ENCODE results near the gene SCNN1B.
"Not testable (repeated sequence)": the region's sequence is repeated elsewhere in the genome, so short reads cannot be mapped to it uniquely, and the experiment has no call there.

The SCNN1B gene

DNA sequence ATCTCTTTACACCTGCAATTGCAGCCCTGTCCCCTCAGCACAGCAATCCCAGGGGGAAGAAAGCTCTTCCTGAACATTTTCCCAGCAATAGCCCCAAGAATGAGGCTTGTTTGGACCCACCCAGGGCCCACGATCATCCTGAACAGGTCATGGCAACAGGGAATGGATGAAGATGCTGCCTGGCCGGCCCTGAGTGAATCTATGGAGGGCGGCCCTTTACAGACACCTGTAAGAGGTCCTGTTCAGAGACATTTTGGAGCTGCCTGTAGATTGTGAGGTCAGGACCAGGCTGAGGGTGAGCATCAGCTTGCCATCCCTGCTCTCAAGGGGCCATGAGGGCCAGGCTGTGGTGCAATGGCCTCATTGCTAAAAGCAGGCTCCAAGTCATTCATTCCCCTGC lies 81.8 kb downstream of the SCNN1B start:
- no peak for DNase-seq

DNA sequence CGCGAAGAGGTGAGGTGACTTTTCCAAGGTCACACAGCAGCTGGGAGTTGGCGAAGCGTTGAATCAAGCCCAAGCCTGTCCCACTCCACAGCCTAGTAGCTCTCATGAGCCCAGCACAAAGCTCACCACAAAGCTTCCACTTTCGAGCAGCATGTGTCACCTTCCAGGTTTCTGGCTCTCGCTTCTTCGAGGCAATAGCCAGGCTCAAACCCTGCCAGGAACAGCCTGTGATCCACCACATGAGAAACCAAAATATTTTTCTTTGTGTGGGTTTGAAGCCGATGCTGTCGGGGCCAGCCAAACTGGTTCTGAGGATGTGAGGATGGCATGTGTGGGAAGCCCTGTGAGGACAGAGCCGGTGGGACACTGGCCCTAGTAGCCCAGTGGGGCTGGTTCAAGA lies 82.8 kb downstream of the SCNN1B start:
- no peak for DNase-seq

DNA sequence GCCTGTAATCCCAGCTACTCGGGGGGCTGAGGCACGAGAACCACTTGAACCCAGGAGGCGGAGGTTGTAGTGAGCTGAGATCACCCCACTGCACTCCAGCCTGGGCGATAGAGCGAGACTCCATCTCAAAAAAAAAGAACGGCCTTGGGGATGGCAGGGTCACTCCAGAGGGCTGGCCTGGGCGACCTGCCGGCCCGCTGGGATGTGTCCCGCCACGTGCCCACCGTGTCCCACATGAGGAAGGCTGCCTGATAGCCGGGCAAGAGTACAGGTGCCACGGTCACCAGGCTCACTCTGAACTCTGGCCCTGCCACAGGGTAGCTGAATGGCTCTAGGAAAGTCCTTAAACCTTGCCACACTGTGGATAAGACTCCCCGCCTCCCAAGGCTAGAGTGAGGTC lies 83.3 kb downstream of the SCNN1B start:
- no peak for DNase-seq

DNA sequence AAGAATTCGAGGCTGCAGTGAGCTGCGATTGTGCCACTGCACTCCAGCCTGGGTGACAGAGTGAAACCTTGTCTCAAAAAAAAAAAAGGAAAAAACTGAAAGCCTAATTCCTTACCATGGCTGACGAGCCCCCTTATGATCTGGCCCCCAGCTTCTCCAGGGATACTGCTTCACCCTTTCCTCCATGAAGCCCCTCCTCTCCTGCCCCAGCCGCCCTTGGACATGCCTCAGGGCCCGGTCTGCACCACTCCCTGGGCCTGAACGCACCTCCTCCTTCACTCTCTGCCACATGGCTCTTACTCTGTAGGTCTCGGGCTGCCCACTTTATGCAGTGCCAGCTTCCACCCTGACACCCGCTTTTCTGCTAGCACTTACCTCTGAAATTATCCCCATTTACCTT lies 85.6 kb downstream of the SCNN1B start:
- DNase-seq: no peak

DNA sequence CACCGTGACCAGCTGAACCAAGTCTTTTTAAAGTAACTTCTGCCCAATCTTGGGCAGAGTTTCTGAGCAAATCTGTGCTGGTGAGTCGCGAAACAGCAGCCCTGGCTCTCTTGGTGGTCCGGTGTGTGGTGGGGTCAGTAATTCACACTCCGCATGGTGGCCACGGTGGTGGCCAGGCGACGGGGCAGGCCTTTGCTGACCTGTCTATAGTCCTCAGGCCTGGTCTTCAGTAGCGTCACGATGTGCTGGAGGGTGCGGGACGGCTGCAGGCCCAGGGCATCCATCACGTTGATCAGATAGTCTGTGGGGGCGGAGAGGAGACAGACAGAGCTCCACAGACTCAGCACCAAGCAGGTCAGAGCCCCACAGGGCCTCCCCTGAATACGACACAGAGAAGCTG lies 86.7 kb downstream of the SCNN1B start:
- no peak for DNase-seq

DNA sequence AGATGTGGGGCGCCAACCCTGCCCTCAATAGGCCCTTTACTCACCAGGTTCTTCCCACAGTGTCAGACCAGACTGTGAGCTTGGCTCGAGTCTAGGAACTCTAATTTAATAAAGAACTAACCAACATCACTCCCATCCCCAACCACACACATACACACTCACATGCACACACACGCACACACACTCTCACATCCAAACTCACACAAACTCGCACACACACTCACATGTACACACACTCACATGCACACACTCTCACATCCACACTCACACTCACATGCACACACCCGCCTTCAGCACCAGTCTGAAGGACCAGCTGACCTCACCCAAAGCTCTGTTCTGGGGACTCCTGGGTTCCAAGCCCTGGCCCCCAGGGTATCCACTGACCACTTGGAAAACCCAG lies 87.1 kb downstream of the SCNN1B start:
- no peak for DNase-seq

DNA sequence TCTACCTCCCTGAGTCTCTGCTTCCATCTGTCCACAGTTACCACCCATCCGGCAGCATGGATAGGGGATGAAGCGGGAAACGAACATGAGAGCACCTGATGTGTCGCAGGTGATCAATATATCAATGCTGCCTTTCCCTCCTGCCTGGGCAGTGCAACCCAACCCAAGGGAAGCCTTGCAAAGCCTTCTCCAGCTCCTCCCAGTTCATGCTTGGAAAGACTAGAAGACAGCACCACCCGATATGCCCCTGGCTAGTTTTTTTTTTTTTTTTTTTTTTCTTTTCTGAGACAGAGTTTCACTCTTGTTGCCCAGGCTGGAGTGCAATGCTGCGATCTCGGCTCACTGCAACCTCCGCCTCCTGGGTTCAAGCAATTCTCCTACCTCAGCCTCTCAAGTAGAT lies 87.8 kb downstream of the SCNN1B start:
- not testable (repeated sequence) for DNase-seq

DNA sequence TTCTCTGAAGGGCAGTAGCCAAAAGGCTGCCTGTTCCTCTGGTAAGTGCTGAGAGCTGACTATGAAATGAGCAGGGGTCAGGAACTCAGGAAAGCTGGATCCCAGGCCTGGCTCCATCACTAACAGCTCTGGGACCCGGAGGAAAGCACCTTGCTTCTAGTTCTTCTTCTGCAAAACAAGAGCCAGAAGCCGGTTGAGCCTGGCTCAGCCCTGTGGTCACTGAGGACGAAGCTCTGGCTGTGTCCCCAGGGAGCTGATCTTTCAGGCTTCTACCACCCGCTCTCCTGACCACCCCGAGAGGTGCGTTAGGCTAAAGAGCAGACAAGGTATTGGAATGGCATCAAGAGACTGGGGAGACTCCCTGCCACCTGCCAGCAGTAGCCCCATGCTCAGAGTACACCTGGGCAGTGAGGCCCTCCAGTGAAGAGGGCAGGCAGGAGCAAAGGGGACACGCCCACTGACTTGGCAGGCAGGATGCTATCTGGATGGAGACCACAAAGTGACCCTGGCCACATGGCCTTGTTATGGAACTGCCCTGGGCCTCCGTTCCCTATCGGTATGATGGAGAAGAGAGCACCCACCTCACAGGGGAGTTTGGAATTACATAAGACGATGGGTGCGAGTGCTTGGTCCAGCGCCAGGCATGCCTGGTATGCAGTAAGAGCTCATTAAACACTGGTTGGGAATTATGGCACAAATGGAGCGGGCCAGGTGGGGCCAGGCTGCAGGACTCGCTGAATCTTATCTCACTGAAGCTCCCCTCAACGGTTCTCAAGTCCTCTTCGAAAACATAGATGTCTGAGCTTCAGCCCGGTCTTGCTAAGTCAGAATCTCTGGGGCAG lies 89.5 kb downstream of the SCNN1B start:
- DNase-seq: no peak

DNA sequence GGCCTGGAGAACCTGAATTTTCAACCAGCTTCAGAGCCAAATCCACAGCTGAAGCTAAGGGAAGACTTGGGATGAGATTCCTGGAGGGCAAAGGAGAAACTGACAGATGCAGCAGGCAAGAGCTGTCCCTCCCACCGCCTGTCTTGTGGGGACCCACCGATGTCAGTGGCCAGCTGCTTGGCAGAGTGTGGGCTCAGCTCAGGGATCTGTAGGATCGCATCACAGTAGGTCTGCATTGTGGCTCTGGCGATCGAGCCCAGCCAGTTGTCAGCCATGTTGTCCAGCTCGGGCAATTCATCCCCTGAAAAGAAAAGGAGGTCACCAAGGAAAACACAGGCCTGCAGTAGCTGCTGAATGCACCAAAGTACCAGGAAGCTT lies 90.1 kb downstream of the SCNN1B start:
- no peak for DNase-seq

DNA sequence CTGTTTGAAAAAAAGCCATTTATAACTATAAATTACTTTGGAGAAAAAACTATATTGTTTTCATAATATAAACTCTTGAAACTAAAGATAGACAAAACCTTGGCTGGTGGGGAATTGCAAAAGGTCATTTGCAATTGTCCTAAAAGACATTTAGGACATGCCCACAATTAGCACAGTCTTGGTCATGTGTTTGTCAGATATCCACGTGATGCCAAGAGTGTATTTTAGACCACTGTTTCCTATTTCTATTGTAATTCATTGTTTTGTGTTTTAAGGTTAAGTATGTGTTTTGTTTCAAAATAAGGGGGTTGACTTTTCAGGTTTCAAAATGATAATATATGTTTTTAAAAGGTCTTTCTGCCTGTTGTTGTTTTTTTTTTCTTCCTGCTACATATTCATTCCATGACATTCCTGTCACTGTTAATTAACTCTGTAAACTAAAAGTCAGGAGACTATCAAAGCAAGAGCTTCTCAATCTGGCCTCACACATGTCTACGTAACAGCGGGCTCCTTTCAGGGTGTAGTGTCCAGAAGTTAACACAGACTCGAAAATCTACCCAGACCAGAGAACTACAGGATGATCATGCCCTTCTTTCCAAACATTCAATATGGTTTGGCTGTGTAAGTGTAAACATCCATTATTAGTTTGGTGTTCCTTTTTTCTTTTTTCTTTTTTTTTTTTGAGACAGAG lies 92.2 kb downstream of the SCNN1B start:
- DNase-seq: no peak

DNA sequence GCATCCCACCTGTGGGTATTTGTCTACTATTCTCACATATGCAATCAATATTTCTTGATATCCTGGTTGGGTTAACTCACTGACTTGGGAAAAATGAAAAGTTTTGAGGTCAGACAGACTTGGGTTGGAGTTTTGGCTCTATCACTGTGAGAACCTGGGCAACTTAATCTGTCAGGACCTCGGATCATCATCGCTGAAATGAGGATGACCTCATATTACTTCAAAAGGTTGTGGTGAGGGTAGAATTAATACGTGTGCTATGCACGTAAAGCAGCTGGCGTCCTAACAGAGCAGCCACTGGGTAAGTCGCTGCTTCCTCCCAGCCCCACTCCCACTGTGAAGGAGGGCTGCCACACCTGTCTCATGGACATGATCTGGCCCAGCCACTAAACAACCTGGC lies 93.6 kb downstream of the SCNN1B start:
- DNase-seq: no peak

DNA sequence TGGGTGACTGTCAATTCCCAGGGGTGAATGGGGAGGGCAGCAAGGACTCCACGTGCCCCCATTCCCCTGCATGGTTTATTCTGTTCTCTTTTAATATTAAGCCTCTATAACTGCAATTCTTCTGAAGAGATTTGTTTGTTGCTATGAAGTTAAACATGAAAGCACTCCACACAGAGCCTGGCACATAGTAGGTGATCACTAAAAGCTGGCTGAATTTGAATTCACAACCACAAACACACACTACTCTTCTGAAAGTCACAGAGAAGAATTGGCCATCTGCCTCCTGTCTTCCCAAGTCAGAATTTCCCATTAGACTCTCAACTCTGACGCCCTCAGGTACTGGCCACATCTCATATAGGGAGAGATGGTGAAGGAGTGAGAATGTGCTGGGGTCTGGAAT lies 95.4 kb downstream of the SCNN1B start:
- no peak for DNase-seq

DNA sequence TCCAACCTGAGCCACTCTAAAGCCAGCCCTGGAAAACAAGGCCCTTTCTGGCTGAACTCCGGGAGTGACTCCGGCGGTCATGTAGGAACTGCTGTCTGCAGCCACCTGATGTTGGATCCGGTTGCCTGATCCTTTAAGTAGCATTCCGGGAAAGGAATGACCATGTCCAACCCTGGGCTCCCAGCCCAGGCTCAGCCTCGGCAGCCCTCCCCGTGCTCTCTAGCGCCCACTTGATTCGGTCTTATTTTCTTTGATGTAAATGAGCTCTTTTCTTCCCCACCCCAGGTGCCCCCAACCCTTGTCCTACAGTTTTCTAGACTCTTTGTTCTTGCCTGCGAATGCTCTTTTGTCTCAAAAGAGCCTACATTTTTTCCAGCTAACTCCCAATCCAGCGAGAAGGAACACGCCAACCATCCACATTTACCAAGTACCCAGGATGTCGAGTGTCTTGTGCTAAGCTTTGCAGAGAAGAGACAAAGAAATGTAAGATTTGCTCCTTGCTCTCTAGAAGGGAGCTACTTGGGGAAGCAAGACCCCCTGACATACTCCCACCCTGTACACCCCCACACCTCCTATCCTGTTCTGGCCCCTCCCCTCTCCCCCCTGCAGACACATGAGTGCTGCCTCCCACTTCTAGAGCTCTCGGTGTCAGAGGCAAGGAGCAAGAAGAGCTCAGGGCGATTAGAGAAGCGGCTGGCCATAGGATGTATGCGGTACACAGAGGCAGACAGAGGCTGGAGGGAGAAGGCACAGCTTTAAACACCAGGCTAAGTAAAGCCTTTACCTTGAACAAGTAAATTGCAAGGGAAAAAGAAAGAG lies 97.1 kb downstream of the SCNN1B start:
- no peak for DNase-seq

DNA sequence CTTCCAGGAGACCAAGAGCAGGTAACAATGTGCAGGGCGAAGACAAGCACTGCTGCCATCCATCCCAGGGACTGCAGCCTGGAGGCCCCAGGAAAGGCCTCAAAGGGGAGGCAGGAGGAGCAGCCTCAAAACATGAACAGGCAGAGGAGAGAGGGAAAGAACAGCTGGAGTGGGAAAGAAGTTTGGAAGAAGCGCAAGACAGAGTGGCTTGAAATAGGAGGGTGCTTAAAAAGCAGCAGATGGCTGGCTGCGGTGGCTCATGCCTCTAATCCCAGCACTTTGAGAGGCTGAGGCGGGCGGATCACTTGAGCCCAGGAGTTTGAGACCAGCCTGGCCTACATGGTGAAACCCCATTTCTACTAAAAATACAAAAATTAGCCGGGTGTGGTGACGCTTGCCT lies 98.3 kb downstream of the SCNN1B start:
- DNase-seq: not testable (repeated sequence)

DNA sequence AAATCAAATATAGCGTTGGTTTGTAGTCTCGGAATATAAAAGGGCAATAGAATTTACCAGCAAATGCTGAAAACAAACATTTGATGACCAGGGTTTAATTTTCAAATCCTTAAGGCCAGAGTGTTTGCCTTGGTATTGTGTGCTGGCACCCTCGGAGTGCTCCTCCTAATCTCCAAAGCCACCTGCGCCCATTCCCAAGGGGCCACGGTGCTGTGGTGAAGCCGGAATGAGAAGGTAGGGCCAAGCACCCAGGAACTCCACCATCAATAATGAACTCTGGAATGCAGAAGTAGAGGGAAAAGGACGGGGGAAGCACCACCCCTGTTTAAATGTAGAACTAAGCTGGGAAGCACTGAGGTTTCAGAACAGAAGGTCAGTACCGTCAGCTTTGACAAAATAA lies 99.0 kb downstream of the SCNN1B start:
- no peak for DNase-seq

DNA sequence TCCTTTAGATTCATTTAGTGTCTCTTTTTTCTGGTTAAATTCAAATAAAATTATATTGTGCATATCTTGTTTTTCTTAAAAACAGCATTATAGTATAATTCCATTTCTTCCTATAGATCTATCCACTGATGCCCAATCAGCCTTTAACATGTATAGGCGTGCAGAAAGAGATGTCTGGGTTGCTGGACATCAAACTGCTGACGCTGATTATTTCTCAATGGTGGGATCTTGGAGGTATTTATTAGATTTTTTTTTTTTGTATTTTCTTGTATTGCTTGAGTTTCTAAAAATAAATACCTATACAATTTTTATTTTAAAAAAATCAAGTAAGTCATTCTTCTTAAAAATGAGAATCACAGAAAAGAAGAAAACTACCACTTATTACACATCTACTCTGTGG lies 100.0 kb downstream of the SCNN1B start:
- no peak for DNase-seq

DNA sequence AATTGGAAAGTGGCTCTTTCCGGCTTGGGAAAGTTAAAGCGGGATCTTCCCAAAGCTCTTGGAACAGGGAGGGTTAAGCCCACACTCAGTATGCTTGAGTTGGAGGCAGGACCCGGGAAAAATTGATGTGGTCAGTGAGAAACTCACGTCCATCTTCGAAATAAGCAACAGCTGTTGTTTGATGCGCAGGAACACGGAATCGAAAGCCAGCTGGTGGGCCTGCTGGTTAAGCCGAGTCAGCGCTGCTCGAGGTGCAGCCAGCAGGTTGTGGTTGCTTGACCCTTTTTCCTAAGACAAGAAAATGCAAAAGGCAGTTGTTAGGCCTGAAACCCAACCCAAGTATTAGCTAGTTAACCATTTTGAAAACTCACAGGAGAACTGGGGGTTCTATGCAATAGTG lies 101.4 kb downstream of the SCNN1B start:
- DNase-seq: no peak

DNA sequence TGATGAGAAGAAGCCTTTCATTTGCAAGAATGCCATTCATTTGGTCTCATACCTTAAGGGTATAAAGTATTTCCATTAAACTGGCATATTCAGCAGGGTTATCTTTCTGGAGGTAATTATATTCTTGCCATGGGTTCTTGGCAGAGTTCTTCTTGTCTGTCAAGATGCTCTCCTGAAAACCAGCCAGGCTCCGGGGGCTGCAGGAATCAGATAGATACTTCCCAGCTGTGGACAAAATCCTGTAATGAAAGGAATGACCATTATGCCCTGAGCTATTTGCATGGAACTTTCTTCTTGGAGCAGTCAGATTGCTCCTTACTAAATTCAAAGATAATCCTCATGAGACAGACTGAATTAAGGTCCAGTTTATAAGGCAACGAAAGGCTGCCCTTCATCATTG lies 103.9 kb downstream of the SCNN1B start:
- DNase-seq: no peak

DNA sequence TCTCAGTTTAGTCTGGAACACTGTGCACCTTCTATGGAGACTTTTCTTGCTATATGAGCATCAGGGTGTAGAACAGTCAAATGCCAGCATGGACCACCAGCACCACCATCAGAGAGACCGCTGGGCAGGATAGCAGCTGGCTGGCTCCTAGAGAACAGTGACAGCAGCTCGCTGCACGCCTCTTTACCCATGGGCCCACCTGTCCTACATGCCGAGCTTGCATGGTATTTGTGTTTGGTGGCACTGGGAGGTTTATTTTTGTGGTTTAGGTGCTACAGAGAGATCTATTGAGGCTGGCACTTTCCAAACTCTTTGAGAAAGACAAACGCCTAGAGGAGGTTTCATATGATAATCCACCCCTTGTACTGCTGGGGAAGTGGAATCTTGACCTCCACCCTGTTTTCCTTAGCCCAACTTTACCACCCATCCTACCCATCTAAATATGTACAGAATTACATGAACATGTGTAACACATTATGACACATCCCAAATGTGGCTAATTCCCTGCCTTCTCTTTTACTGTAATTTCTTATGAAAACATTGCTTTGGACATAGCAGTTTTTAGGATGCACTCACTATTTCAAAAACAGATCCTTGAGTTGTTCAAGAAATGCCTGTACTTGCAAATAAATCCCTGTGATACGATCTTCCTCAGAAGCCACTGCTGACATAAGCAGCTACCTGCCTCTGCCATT lies 104.6 kb downstream of the SCNN1B start:
- no peak for DNase-seq

DNA sequence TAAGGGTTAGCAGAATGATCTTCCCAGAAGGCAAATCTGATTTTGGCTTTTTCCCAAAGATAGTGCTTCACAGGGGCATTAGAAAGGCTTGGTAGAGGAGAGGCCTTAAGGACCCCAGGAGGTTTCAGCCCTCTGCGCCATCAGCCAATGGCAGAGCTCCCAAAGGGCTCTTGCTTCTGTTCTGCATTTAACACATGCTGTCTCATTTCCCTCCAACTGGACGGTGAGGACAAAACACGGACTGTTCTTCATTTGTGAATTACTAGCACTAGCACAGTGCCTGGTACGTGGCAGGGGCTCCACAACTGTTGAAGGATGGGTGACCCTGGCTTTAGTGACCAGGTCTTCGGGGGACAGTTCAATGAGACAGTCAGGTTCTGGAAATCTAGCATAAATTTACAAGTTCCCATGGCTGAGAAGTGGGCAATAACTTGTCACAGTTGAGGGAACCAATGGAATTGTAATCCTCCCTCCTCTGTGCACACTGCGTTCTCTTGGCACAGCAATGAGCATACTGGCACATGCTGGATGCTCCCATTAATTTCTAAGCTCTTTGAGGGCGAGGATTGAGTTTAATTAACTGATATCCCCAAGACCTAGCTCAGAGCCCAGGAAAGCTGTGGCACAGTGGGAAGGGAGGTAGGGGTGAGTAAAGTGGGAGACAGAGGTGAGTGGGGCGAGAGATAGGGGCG lies 105.5 kb downstream of the SCNN1B start:
- no peak for DNase-seq

DNA sequence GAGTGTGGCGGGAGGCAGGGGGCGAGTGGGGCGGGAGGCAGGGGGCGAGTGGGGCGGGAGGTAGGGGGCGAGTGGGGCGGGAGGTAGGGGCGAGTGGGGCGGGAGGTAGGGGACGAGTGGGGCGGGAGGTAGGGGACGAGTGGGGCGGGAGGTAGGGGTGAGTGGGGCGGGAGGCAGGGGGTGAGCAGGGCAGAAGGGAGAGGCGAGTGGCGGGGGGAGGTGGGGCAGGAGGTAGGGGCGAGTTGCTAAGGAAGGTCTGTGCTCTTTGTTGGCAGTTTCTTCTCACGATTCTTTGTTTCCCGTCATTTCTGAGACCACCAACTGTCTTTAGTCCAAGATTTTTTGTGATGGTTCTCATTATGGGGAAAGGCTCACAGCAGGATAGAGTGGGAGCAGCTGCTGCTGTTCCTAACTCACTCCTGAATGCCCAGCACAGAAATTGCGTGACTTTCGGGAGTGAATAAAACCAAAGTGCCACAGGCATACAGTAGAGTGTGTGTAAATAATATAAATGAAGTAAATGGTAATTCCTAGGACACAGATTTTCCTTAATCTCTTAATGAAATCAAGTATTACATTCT lies 106.2 kb downstream of the SCNN1B start:
- no peak for DNase-seq

DNA sequence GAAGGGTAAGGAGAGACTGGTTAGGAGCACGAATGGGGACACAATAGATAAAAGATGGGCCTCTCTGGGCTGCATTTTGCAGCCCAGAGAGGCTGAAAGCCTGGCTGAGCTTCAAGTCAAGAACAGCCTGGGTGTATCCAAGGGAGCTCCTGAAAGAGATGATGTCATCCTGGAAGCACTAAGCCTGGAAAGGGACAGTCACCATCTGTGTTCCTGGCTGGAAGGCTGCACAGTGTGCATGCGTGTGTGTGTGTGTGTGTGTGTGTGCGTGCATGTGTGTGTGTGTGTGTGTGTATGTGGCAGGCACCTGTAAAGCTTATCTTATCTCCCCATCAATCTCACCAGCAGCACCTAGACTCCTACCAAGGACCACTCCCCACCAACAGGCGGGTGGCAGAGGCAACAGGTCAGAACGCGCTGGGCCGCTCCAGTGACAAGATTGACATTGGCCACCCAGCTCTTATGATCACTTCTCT lies 106.8 kb downstream of the SCNN1B start:
- no peak for DNase-seq
